GM18858 (cell line): ENCODE results near the gene ZDHHC11B.
"Not testable (repeated sequence)": the region's sequence is repeated elsewhere in the genome, so short reads cannot be mapped to it uniquely, and the experiment has no call there.

ENCODE experiments used
- ATAC-seq: cut with Tn5 transposase; IDR thresholded peaks from one replicate; pipeline ENCODE4 v1.9.1; 2021; ENCODE audit not compliant: unreplicated experiment

Gene ZDHHC11B

GRCh38 chr5:784428-785177 lies at the start of gene ZDHHC11B:
Gene ZDHHC11B, minus strand, starts transcription at chr5:784729. Its CDS starts 17,810 bp downstream, at chr5:766919.
- ATAC-seq: not testable (repeated sequence)

- not testable (repeated sequence) for ATAC-seq
These were observed 49.5 kb upstream of the ZDHHC11B start for GRCh38 chr5:834013-834412.

- ATAC-seq: not testable (repeated sequence)
These were observed 43.7 kb upstream of the ZDHHC11B start for GRCh38 chr5:828194-828593.

- ATAC-seq: not testable (repeated sequence)
These were observed 41.0 kb upstream of the ZDHHC11B start for GRCh38 chr5:825544-825943.

- ATAC-seq: no peak
These were observed 37.0 kb upstream of the ZDHHC11B start for GRCh38 chr5:821504-821903.

- ATAC-seq: no peak
These were observed 35.7 kb upstream of the ZDHHC11B start for GRCh38 chr5:820245-820644.

- no peak for ATAC-seq
These were observed 34.5 kb upstream of the ZDHHC11B start for GRCh38 chr5:819078-819477.

GRCh38 chr5:816176-816575 lies 31.6 kb upstream of the ZDHHC11B start:
- no peak for ATAC-seq

- ATAC-seq: no peak
These were observed 30.9 kb upstream of the ZDHHC11B start for GRCh38 chr5:815449-815848.

GRCh38 chr5:813575-813974 lies 29.0 kb upstream of the ZDHHC11B start:
- not testable (repeated sequence) for ATAC-seq

- ATAC-seq: not testable (repeated sequence)
These were observed 26.9 kb upstream of the ZDHHC11B start for GRCh38 chr5:811384-811783.

GRCh38 chr5:807719-808514 lies 23.4 kb upstream of the ZDHHC11B start:
- ATAC-seq: not testable (repeated sequence)

- no peak for ATAC-seq
These were observed 16.9 kb upstream of the ZDHHC11B start for GRCh38 chr5:801472-801871.

- ATAC-seq: not testable (repeated sequence)
These were observed 16.5 kb upstream of the ZDHHC11B start for GRCh38 chr5:801055-801454.

- ATAC-seq: not testable (repeated sequence)
These were observed 14.1 kb upstream of the ZDHHC11B start for GRCh38 chr5:798505-799138.

GRCh38 chr5:797986-798385 lies 13.5 kb upstream of the ZDHHC11B start:
- ATAC-seq: not testable (repeated sequence)

- not testable (repeated sequence) for ATAC-seq
These were observed 11.3 kb upstream of the ZDHHC11B start for GRCh38 chr5:795873-796272.

GRCh38 chr5:794948-795347 lies 10.4 kb upstream of the ZDHHC11B start:
- not testable (repeated sequence) for ATAC-seq

GRCh38 chr5:788703-789102 lies 4.2 kb upstream of the ZDHHC11B start:
- ATAC-seq: not testable (repeated sequence)

- not testable (repeated sequence) for ATAC-seq
These were observed 3.3 kb upstream of the ZDHHC11B start for GRCh38 chr5:787857-788233.

GRCh38 chr5:787224-787856 lies 2.8 kb upstream of the ZDHHC11B start:
- ATAC-seq: not testable (repeated sequence)
